Fibroblast of villous mesenchyme (primary cell): Measurements from ENCODE around the gene RNF121. TPM values are rescaled to one million over a fixed set of nuclear protein-coding genes. Genes with fewer than 3 reads are reported as not detected.

ENCODE experiments used
- DNase-seq: peaks from one replicate; pipeline ENCODE4 v3.0.0-alpha.2; 2010; ENCODE audit warnings: low read depth
- H3K4me3 ChIP-seq: 2 replicates; pipeline ENCODE4 v1.5.1; 2011; ENCODE audit warnings: low read depth, mild to moderate bottlenecking, low read length
- CTCF ChIP-seq: IDR thresholded peaks from 2 replicates; pipeline ENCODE4 v1.5.1; 2012; ENCODE audit warnings: low read depth, mild to moderate bottlenecking, low read length; ENCODE audit not compliant: insufficient read depth
- total RNA-seq: library from RNA; depleted of rRNA; stranded (reverse); fragments of >200 nt; gene quantifications from 2 replicates; pipeline ENCODE4 v1.2.3, GENCODE V29; 2012

Gene RNF121
- total RNA-seq, 1 donor, result 27.2 TPM

- H3K4me3 ChIP-seq, result peak overlapping the region; percentile 69
- no peak for TF ChIP-seq CTCF
- DNase-seq, result peak; percentile 84
Observed at GRCh38 chr11:72038491-72038890, 109.6 kb downstream of the RNF121 start.

GRCh38 chr11:72039031-72039855 lies 110.4 kb downstream of the RNF121 start:
- peak overlapping the region; percentile 69 for H3K4me3 ChIP-seq
- TF ChIP-seq CTCF, result no peak
- DNase-seq, result peak; percentile 78

- DNase-seq, result no peak
- no peak for TF ChIP-seq CTCF
- H3K4me3 ChIP-seq, result peak overlapping the region; percentile 69
Observed at GRCh38 chr11:72039856-72040401, 111.1 kb downstream of the RNF121 start.

- TF ChIP-seq CTCF, result no peak
- peak overlapping the region; percentile 69 for H3K4me3 ChIP-seq
- peak; percentile 97 for DNase-seq
Observed at GRCh38 chr11:72040491-72041363, 111.9 kb downstream of the RNF121 start.

- TF ChIP-seq CTCF, result no peak
- peak; percentile 88 for DNase-seq
- H3K4me3 ChIP-seq, result peak overlapping the region; percentile 69
Observed at GRCh38 chr11:72041364-72042063, 112.7 kb downstream of the RNF121 start.

- H3K4me3 ChIP-seq, result peak overlapping the region; percentile 69
- TF ChIP-seq CTCF, result no peak
- no peak for DNase-seq
Observed at GRCh38 chr11:72042064-72042745, 113.4 kb downstream of the RNF121 start.
